Measurements from ENCODE around the gene ZNF8.

Gene ZNF8

GRCh38 chr19:58261600-58261967 lies 17.2 kb upstream of the ZNF8 start:
- no peak overlapping the region for H3K4me3 ChIP-seq (ENCODE audit: low read depth, low read length)
- in situ Hi-C loops (cut with HindIII; ENCODE audit: low sequenced_read_pairs), result loop anchor here (5.0 kb wide), 1 partner anchor 34 kb away; the partner anchor contains the start of gene ZNF544

GRCh38 chr19:58261968-58262921 lies 16.5 kb upstream of the ZNF8 start:
- in situ Hi-C loops (cut with HindIII; ENCODE audit: low sequenced_read_pairs), result loop anchor here (5.0 kb wide), 1 partner anchor 35 kb away; the partner anchor contains the start of gene ZNF544
- no peak overlapping the region for H3K4me3 ChIP-seq (ENCODE audit: low read depth, low read length)
- DNase-seq (ENCODE audit: low read depth), result no peak
- no peak for TF ChIP-seq CTCF (IDR thresholded peaks at IDR 0.05; ENCODE audit: low read depth, low read length, missing control alignments)

More at GRCh38 chr19:58261600-58261967, 17.2 kb upstream of the ZNF8 start:
- DNase-seq (ENCODE audit: low read depth), result no peak
- no peak for TF ChIP-seq CTCF (IDR thresholded peaks at IDR 0.05; ENCODE audit: low read depth, low read length, missing control alignments)

- DNase-seq (ENCODE audit: low read depth), result no peak
- no peak for TF ChIP-seq CTCF (IDR thresholded peaks at IDR 0.05; ENCODE audit: low read depth, low read length, missing control alignments)
- in situ Hi-C loops (cut with HindIII; ENCODE audit: low sequenced_read_pairs), result loop anchor here (5.0 kb wide), 1 partner anchor 36 kb away; the partner anchor contains the start of gene ZNF544
- H3K4me3 ChIP-seq (ENCODE audit: low read depth, low read length), result no peak overlapping the region
Measured at GRCh38 chr19:58262922-58263296, 15.8 kb upstream of the ZNF8 start.

- no peak overlapping the region for H3K4me3 ChIP-seq (ENCODE audit: low read depth, low read length)
- in situ Hi-C loops (cut with HindIII; ENCODE audit: low sequenced_read_pairs), result no loop called here
- no peak for TF ChIP-seq CTCF (IDR thresholded peaks at IDR 0.05; ENCODE audit: low read depth, low read length, missing control alignments)
- DNase-seq (ENCODE audit: low read depth), result no peak
Measured at GRCh38 chr19:58265100-58265499, 13.7 kb upstream of the ZNF8 start.

GRCh38 chr19:58268344-58268743 lies 10.4 kb upstream of the ZNF8 start:
- in situ Hi-C loops (cut with HindIII; ENCODE audit: low sequenced_read_pairs), result no loop called here
- no peak for TF ChIP-seq CTCF (IDR thresholded peaks at IDR 0.05; ENCODE audit: low read depth, low read length, missing control alignments)
- H3K4me3 ChIP-seq (ENCODE audit: low read depth, low read length), result no peak overlapping the region
- DNase-seq (ENCODE audit: low read depth), result no peak

- H3K4me3 ChIP-seq (ENCODE audit: low read depth, low read length), result no peak overlapping the region
- no peak for TF ChIP-seq CTCF (IDR thresholded peaks at IDR 0.05; ENCODE audit: low read depth, low read length, missing control alignments)
- in situ Hi-C loops (cut with HindIII; ENCODE audit: low sequenced_read_pairs), result no loop called here
- DNase-seq (ENCODE audit: low read depth), result no peak
Measured at GRCh38 chr19:58274771-58275201, 4.0 kb upstream of the ZNF8 start.

Measured in astrocyte of the cerebellum (primary cell).